GM18517 (cell line): ENCODE measurements around the gene AP4B1.
"Not testable (repeated sequence)": the region's sequence is repeated elsewhere in the genome, so short reads cannot be mapped to it uniquely, and the experiment has no call there.

Experiments used
- ATAC-seq: cut with Tn5 transposase; IDR thresholded peaks from one replicate; pipeline ENCODE4 v1.9.1; 2021; ENCODE audit warnings: mild to moderate bottlenecking, moderate library complexity; ENCODE audit not compliant: unreplicated experiment

AP4B1 gene

GRCh38 chr1:113858982-113859381 lies 45.6 kb downstream of the AP4B1 start:
- no peak for ATAC-seq

GRCh38 chr1:113858418-113858817 lies 46.2 kb downstream of the AP4B1 start:
- ATAC-seq = no peak

- no peak for ATAC-seq
Observed at GRCh38 chr1:113857776-113858175, 46.8 kb downstream of the AP4B1 start.

- ATAC-seq = no peak
Observed at GRCh38 chr1:113856401-113856790, 48.2 kb downstream of the AP4B1 start.

- ATAC-seq = no peak
Observed at GRCh38 chr1:113855630-113856400, 48.8 kb downstream of the AP4B1 start.

GRCh38 chr1:113854234-113854633 lies 50.4 kb downstream of the AP4B1 start:
- ATAC-seq = no peak

GRCh38 chr1:113852694-113853093 lies 51.9 kb downstream of the AP4B1 start:
- ATAC-seq = not testable (repeated sequence)

GRCh38 chr1:113850127-113850796 lies 54.3 kb downstream of the AP4B1 start:
- ATAC-seq = no peak

- no peak for ATAC-seq
Observed at GRCh38 chr1:113849072-113849471, 55.5 kb downstream of the AP4B1 start.

- no peak for ATAC-seq
Observed at GRCh38 chr1:113846391-113847035, 58.1 kb downstream of the AP4B1 start.
